Posterior cingulate gyrus (tissue), 11 donors: ENCODE results near the gene NTN1.
A peak's percentile ranks its signal among the peaks of the same experiment; 100 is the strongest.

ENCODE experiments used
- DNase-seq, 10 donors: peaks; one replicate each; pipeline versions ENCODE4 v3.0.0 to v3.0.0-alpha.2; 2020 to 2021; ENCODE audit warnings: mixed read lengths in 3 of 10
- intact Hi-C: fragments of 100-400 bp; cut with DNase I; formaldehyde crosslinking; loops from one replicate; pipeline ENCODE4 v1.15.1; 2023

Gene NTN1

GRCh38 chr17:9004132-9004960 is 17.0 kb upstream of the NTN1 start:
- intact Hi-C loops: no loop called here
- DNase-seq: no peak

- no peak for DNase-seq
- intact Hi-C loops: no loop called here
Measured at GRCh38 chr17:9004961-9005285, 16.4 kb upstream of the NTN1 start.

- no peak for DNase-seq
Measured at GRCh38 chr17:9006175-9006767, 15.0 kb upstream of the NTN1 start.

GRCh38 chr17:9007052-9007714 is 14.1 kb upstream of the NTN1 start:
- intact Hi-C loops: no loop called here
- no peak for DNase-seq

More at GRCh38 chr17:9006175-9006767, 15.0 kb upstream of the NTN1 start:
- intact Hi-C loops: no loop called here

GRCh38 chr17:9009096-9009495 is 12.2 kb upstream of the NTN1 start:
- intact Hi-C loops: no loop called here
- no peak for DNase-seq

- DNase-seq: no peak
- intact Hi-C loops: no loop called here
Measured at GRCh38 chr17:9009737-9010136, 11.6 kb upstream of the NTN1 start.

GRCh38 chr17:9011001-9011400 is 10.3 kb upstream of the NTN1 start:
- no peak for DNase-seq
- intact Hi-C loops: no loop called here

- intact Hi-C loops: no loop called here
- DNase-seq: no peak
Measured at GRCh38 chr17:9016941-9017552, 4.3 kb upstream of the NTN1 start.

- no peak for DNase-seq
- intact Hi-C loops: no loop called here
Measured at GRCh38 chr17:9018726-9019125, 2.6 kb upstream of the NTN1 start.

GRCh38 chr17:9020096-9020823 is 1.1 kb upstream of the NTN1 start:
- peak in 1 of 10 donors; percentile 39 for DNase-seq
- intact Hi-C loops: no loop called here

GRCh38 chr17:9020824-9021157 is 519 bp upstream of the NTN1 start:
- DNase-seq: peak in 1 of 10 donors; percentile 70
- intact Hi-C loops: no loop called here

- peak in 2 of 10 donors; percentile 15 to 86 for DNase-seq
- intact Hi-C loops: no loop called here
Measured at GRCh38 chr17:9021992-9022572, 772 bp downstream of the NTN1 start.

- peak in 1 of 10 donors; percentile 68 for DNase-seq
- intact Hi-C loops: no loop called here
Measured at GRCh38 chr17:9022573-9023391, 1.5 kb downstream of the NTN1 start.

- intact Hi-C loops: no loop called here
- DNase-seq: peak in 1 of 10 donors; percentile 70
Measured at GRCh38 chr17:9023392-9024218, 2.3 kb downstream of the NTN1 start.

- intact Hi-C loops: no loop called here
- peak in 1 of 10 donors; percentile 59 for DNase-seq
Measured at GRCh38 chr17:9024497-9024896, 3.2 kb downstream of the NTN1 start.

GRCh38 chr17:9026741-9027140 is 5.4 kb downstream of the NTN1 start:
- intact Hi-C loops: no loop called here
- peak in 1 of 10 donors; percentile 6 for DNase-seq

GRCh38 chr17:9028202-9028987 is 7.1 kb downstream of the NTN1 start:
- intact Hi-C loops: no loop called here
- DNase-seq: peak in 1 of 10 donors; percentile 62
